ENCODE results near the gene C19orf25.

The C19orf25 gene

GRCh38 chr19:1460033-1460995, 18.7 kb downstream of the C19orf25 start:
- Histone ChIP-seq H4K20me1 (ENCODE audit: insufficient read depth, low read length) (peaks cover 28% of the 10 kb centered on the region), H3K4me2 (ENCODE audit: insufficient read depth, low read length) (no peak overlapping the region)

GRCh38 chr19:1459479-1459878, 19.5 kb downstream of the C19orf25 start:
- H3K79me2 ChIP-seq (ENCODE audit: insufficient read depth, low read length) = no peaks in the 10 kb centered on the region
- peaks cover 27% of the 10 kb centered on the region for H4K20me1 ChIP-seq (ENCODE audit: insufficient read depth, low read length)
- H3K9ac ChIP-seq (ENCODE audit: low read depth, low read length) = no peak overlapping the region
- ATAC-seq (ENCODE audit: insufficient read depth, low read depth) = no peak
- peaks cover 13% of the 10 kb centered on the region for H3K36me3 ChIP-seq (ENCODE audit: insufficient read depth, low read length)
- no peaks in the 10 kb centered on the region for H3K27me3 ChIP-seq (ENCODE audit: insufficient read depth, low read length, poor library complexity)
- H3K4me1 ChIP-seq (ENCODE audit: insufficient read depth, low read length) = peaks cover 15% of the 10 kb centered on the region
- DNase-seq = no peak
- no peak overlapping the region for H3K4me3 ChIP-seq (ENCODE audit: low read depth in 1 of 2, low read length in 2 of 2)
- H2AFZ ChIP-seq (ENCODE audit: low read depth, low read length) = no peak overlapping the region
- no peak overlapping the region for H3K27ac ChIP-seq (ENCODE audit: low read length)
- no peaks in the 10 kb centered on the region for H3K9me3 ChIP-seq (ENCODE audit: insufficient read depth, low read length, severe bottlenecking)
- no peak overlapping the region for H3K4me2 ChIP-seq (ENCODE audit: insufficient read depth, low read length)
- TF ChIP-seq CTCF (IDR thresholded peaks at IDR 0.05; ENCODE audit: borderline replicate concordance, extremely low read depth, low read length, poor library complexity, severe bottlenecking) = no peak
- no peak for TF ChIP-seq EZH2 (IDR thresholded peaks at IDR 0.05; ENCODE audit: borderline replicate concordance, low read depth, low read length, severe bottlenecking)

More at GRCh38 chr19:1460033-1460995, 18.7 kb downstream of the C19orf25 start:
- Histone ChIP-seq H3K4me3 (ENCODE audit: low read depth in 1 of 2, low read length in 2 of 2) (no peak overlapping the region), H2AFZ (ENCODE audit: low read depth, low read length) (no peak overlapping the region), H3K9me3 (ENCODE audit: insufficient read depth, low read length, severe bottlenecking) (no peaks in the 10 kb centered on the region), H3K4me1 (ENCODE audit: insufficient read depth, low read length) (peaks cover 12% of the 10 kb centered on the region), H3K27ac (ENCODE audit: low read length) (no peak overlapping the region), H3K79me2 (ENCODE audit: insufficient read depth, low read length) (no peaks in the 10 kb centered on the region), H3K9ac (ENCODE audit: low read depth, low read length) (no peak overlapping the region), H3K27me3 (ENCODE audit: insufficient read depth, low read length, poor library complexity) (no peaks in the 10 kb centered on the region), H3K36me3 (ENCODE audit: insufficient read depth, low read length) (peaks cover 13% of the 10 kb centered on the region)
- ATAC-seq (ENCODE audit: insufficient read depth, low read depth) (no peak), DNase-seq (no peak)
- TF ChIP-seq CTCF (IDR thresholded peaks at IDR 0.05; ENCODE audit: borderline replicate concordance, extremely low read depth, low read length, poor library complexity, severe bottlenecking) (no peak), EZH2 (IDR thresholded peaks at IDR 0.05; ENCODE audit: borderline replicate concordance, low read depth, low read length, severe bottlenecking) (no peak)

GRCh38 chr19:1457892-1458291, 21.1 kb downstream of the C19orf25 start:
- DNase-seq (no peak), ATAC-seq (ENCODE audit: insufficient read depth, low read depth) (no peak)
- Histone ChIP-seq H4K20me1 (ENCODE audit: insufficient read depth, low read length) (peaks cover 27% of the 10 kb centered on the region), H3K36me3 (ENCODE audit: insufficient read depth, low read length) (peaks cover 13% of the 10 kb centered on the region), H2AFZ (ENCODE audit: low read depth, low read length) (no peak overlapping the region), H3K4me1 (ENCODE audit: insufficient read depth, low read length) (peaks cover 15% of the 10 kb centered on the region), H3K9ac (ENCODE audit: low read depth, low read length) (no peak overlapping the region), H3K79me2 (ENCODE audit: insufficient read depth, low read length) (no peaks in the 10 kb centered on the region), H3K9me3 (ENCODE audit: insufficient read depth, low read length, severe bottlenecking) (no peaks in the 10 kb centered on the region), H3K4me3 (ENCODE audit: low read depth in 1 of 2, low read length in 2 of 2) (no peak overlapping the region), H3K27ac (ENCODE audit: low read length) (no peak overlapping the region), H3K27me3 (ENCODE audit: insufficient read depth, low read length, poor library complexity) (no peaks in the 10 kb centered on the region), H3K4me2 (ENCODE audit: insufficient read depth, low read length) (no peak overlapping the region)
- no peak for TF ChIP-seq CTCF (IDR thresholded peaks at IDR 0.05; ENCODE audit: borderline replicate concordance, extremely low read depth, low read length, poor library complexity, severe bottlenecking)
- TF ChIP-seq EZH2 (IDR thresholded peaks at IDR 0.05; ENCODE audit: borderline replicate concordance, low read depth, low read length, severe bottlenecking) = no peak
